GM23248 (cell line): ENCODE results near the gene SLC34A3. TPM values are rescaled to one million over a fixed set of nuclear protein-coding genes. Genes with fewer than 3 reads are reported as not detected.
"Not testable (repeated sequence)": the region's sequence is repeated elsewhere in the genome, so short reads cannot be mapped to it uniquely, and the experiment has no call there.

Experiments used
- DNase-seq: peaks from one replicate; pipeline ENCODE4 v3.0.0-alpha.2; 2015
- H2AFZ ChIP-seq: fragments of 200-600 bp; sonication (generic); 2 replicates; pipeline ENCODE4 v1.6.1; 2016; ENCODE audit warnings: antibody characterized with exemption
- H3F3A ChIP-seq: fragments of 200-600 bp; sonication (generic); 2 replicates; pipeline ENCODE4 v1.6.1; 2016; ENCODE audit warnings: mild to moderate bottlenecking, antibody characterized with exemption, mixed run types; ENCODE audit not compliant: insufficient read depth
- H3K27ac ChIP-seq: fragments of 200-600 bp; sonication (generic); 2 replicates; pipeline ENCODE4 v1.5.1; 2016; ENCODE audit warnings: mild to moderate bottlenecking
- H3K27me3 ChIP-seq: fragments of 200-600 bp; sonication (generic); replicated peaks from 2 replicates; pipeline ENCODE4 v1.6.1; 2016; ENCODE audit warnings: mild to moderate bottlenecking; ENCODE audit not compliant: insufficient read depth
- H3K36me3 ChIP-seq: fragments of 200-600 bp; sonication (generic); 2 replicates; pipeline ENCODE4 v1.6.1; 2016; ENCODE audit warnings: low read depth, mild to moderate bottlenecking
- H3K4me1 ChIP-seq: fragments of 200-600 bp; sonication (generic); 2 replicates; pipeline ENCODE4 v1.6.1; 2016; ENCODE audit warnings: mild to moderate bottlenecking; ENCODE audit not compliant: insufficient read depth
- H3K4me2 ChIP-seq: fragments of 200-600 bp; sonication (generic); one replicate; pipeline ENCODE4 v1.6.1; 2016; ENCODE audit warnings: mild to moderate bottlenecking; ENCODE audit not compliant: unreplicated experiment
- H3K4me3 ChIP-seq: fragments of 200-600 bp; sonication (generic); 2 replicates; pipeline ENCODE4 v1.5.1; 2016; ENCODE audit warnings: mild to moderate bottlenecking
- H3K79me2 ChIP-seq: fragments of 200-600 bp; sonication (generic); 2 replicates; pipeline ENCODE4 v1.6.1; 2016; ENCODE audit warnings: mild to moderate bottlenecking; ENCODE audit not compliant: insufficient read depth
- H3K9ac ChIP-seq: fragments of 200-600 bp; sonication (generic); 2 replicates; pipeline ENCODE4 v1.6.1; 2016; ENCODE audit warnings: mild to moderate bottlenecking
- H3K9me2 ChIP-seq: fragments of 200-600 bp; sonication (generic); 2 replicates; pipeline ENCODE4 v1.6.1; 2016; ENCODE audit warnings: mixed run types, mild to moderate bottlenecking, moderate library complexity; ENCODE audit not compliant: insufficient read depth
- H3K9me3 ChIP-seq: fragments of 200-600 bp; sonication (generic); one replicate; pipeline ENCODE4 v1.6.1; 2017; ENCODE audit warnings: low read depth
- H4K20me1 ChIP-seq: fragments of 200-600 bp; sonication (generic); 2 replicates; pipeline ENCODE4 v1.6.0; 2016; ENCODE audit not compliant: insufficient read depth
- EZH2 ChIP-seq: fragments of 200-600 bp; sonication (generic); IDR thresholded peaks from 2 replicates; pipeline ENCODE4 v1.6.1; 2018; ENCODE audit warnings: antibody characterized with exemption, mild to moderate bottlenecking; ENCODE audit not compliant: insufficient read depth, poor library complexity, severe bottlenecking
- EZH2phosphoT487 ChIP-seq: fragments of 200-600 bp; sonication (generic); IDR thresholded peaks from 2 replicates; pipeline ENCODE4 v1.6.1; 2018; ENCODE audit warnings: antibody characterized with exemption, moderate library complexity, mild to moderate bottlenecking, low read depth; ENCODE audit not compliant: insufficient read depth
- WGBS, 2 experiments: methylation state at CpG; one replicate each; pipeline ENCODE4 v1.1.6; 2015 to 2017; ENCODE audit warnings: low lambda C conversion rate in 2 of 2, low coverage in 1 of 2; ENCODE audit errors: missing lambda C conversion rate in 2 of 2; 5-methylcytosine and 5-hydroxymethylcytosine counted together
- in situ Hi-C: fragments of 300-500 bp; cut with MboI; formaldehyde crosslinking; loops from 2 replicates; pipeline ENCODE4 v1.15.0; 2020
- polyA plus RNA-seq: library from polyadenylated mRNA; unstranded; fragments of >200 nt; fragmentation: Nextera tagmentation; extraction: Ambion mirVana; gene quantifications from 2 replicates; pipeline ENCODE4 v1.2.1, GENCODE V29; 2016
- total RNA-seq: library from RNA; depleted of rRNA; stranded (reverse); fragments of >200 nt; shearing (Covaris generic); gene quantifications from 2 replicates; pipeline ENCODE4 v1.2.3, GENCODE V29; 2014

Gene SLC34A3
- total and polyA plus RNA-seq, 2 experiments from 2014 or later = not detected

- Histone ChIP-seq H3K4me1 (0 out of 2 replicates have a peak, but pooled peaks cover 3% of the 10 kb centered on the region), H3K9me3 (no peaks in the 10 kb centered on the region), H3F3A (no peaks in the 10 kb centered on the region), H3K36me3 (no peaks in the 10 kb centered on the region; the same call in 1 of the 2 replicates), H3K9me2 (no peaks in the 10 kb centered on the region), H3K27me3 (no peaks in the 10 kb centered on the region), H3K9ac (peak overlapping the region; percentile 85), H4K20me1 (no peaks in the 10 kb centered on the region), H3K27ac (0 out of 2 replicates have a peak overlapping the region, but pooled peaks have one; percentile 28), H3K4me3 (peak overlapping the region; percentile 92), H3K4me2 (peak overlapping the region; percentile 83), H3K79me2 (peaks cover 41% of the 10 kb centered on the region), H2AFZ (peak overlapping the region; percentile 84)
- DNase-seq = peak; percentile 68
- WGBS, 2 experiments = 1 to 3% methylated on average over 24 to 51 of the region's 51 CpGs
- in situ Hi-C loops = no loop called here
- no peak for TF ChIP-seq EZH2phosphoT487
These were observed 24.9 kb downstream of the SLC34A3 start for GRCh38 chr9:137255448-137256114.

GRCh38 chr9:137256362-137256761 is 25.7 kb downstream of the SLC34A3 start:
- H3K4me1 ChIP-seq = 0 out of 2 replicates have a peak, but pooled peaks cover 3% of the 10 kb centered on the region
- peak; percentile 30 for DNase-seq
- H3K27me3 ChIP-seq = no peaks in the 10 kb centered on the region
- 82 to 83% methylated on average over 15 of the region's 15 CpGs for WGBS, 2 experiments
- no peak overlapping the region for H3K27ac ChIP-seq
- peak overlapping the region; percentile 92 for H3K4me3 ChIP-seq
- no peaks in the 10 kb centered on the region for H4K20me1 ChIP-seq
- TF ChIP-seq EZH2phosphoT487 (no peak), EZH2 (no peak)
- H3K4me2 ChIP-seq = peak overlapping the region; percentile 83
- no peaks in the 10 kb centered on the region for H3F3A ChIP-seq
- H2AFZ ChIP-seq = no peak overlapping the region
- no peaks in the 10 kb centered on the region for H3K9me3 ChIP-seq
- peak overlapping the region; percentile 85 for H3K9ac ChIP-seq
- H3K79me2 ChIP-seq = peaks cover 41% of the 10 kb centered on the region
- H3K9me2 ChIP-seq = no peaks in the 10 kb centered on the region
- in situ Hi-C loops = no loop called here
- H3K36me3 ChIP-seq = no peaks in the 10 kb centered on the region; the same call in 1 of the 2 replicates

GRCh38 chr9:137256856-137257255 is 26.2 kb downstream of the SLC34A3 start:
- no peaks in the 10 kb centered on the region for H4K20me1 ChIP-seq
- peak overlapping the region; percentile 92 for H3K4me3 ChIP-seq
- no peaks in the 10 kb centered on the region for H3K9me3 ChIP-seq
- 0 out of 2 replicates have a peak, but pooled peaks cover 3% of the 10 kb centered on the region for H3K4me1 ChIP-seq
- no peaks in the 10 kb centered on the region; the same call in 1 of the 2 replicates for H3K36me3 ChIP-seq
- in situ Hi-C loops = no loop called here
- H2AFZ ChIP-seq = no peak overlapping the region
- H3K9me2 ChIP-seq = no peaks in the 10 kb centered on the region
- no peaks in the 10 kb centered on the region for H3K27me3 ChIP-seq
- peak overlapping the region; percentile 83 for H3K4me2 ChIP-seq
- H3K79me2 ChIP-seq = peaks cover 41% of the 10 kb centered on the region
- H3F3A ChIP-seq = no peaks in the 10 kb centered on the region
- WGBS, 2 experiments = 93% methylated on average over 15 of the region's 15 CpGs
- no peak overlapping the region for H3K27ac ChIP-seq
- TF ChIP-seq EZH2 (no peak), EZH2phosphoT487 (no peak)
- H3K9ac ChIP-seq = no peak overlapping the region
- no peak for DNase-seq

GRCh38 chr9:137262173-137262908 is 31.6 kb downstream of the SLC34A3 start:
- 55 to 57% methylated on average over 12 to 15 of the region's 15 CpGs for WGBS, 2 experiments
- H3K79me2 ChIP-seq = peaks cover 27% of the 10 kb centered on the region

More at GRCh38 chr9:137262173-137262908, 31.6 kb downstream of the SLC34A3 start:
- H3K4me3 ChIP-seq, H3K9me2 ChIP-seq, H3K9me3 ChIP-seq, H4K20me1 ChIP-seq, in situ Hi-C loops, H3K4me2 ChIP-seq, H2AFZ ChIP-seq, H3F3A ChIP-seq, H3K9ac ChIP-seq, H3K4me1 ChIP-seq, H3K27me3 ChIP-seq, H3K27ac ChIP-seq, H3K36me3 ChIP-seq: not testable (repeated sequence)
- DNase-seq = peak; percentile 41
